HEK293 (cell line): ENCODE results near the gene ERN2.
A peak's percentile ranks its signal among the peaks of the same experiment; 100 is the strongest.

Experiments used
- EGR2 ChIP-seq: fragments of 450-650 bp; formaldehyde crosslinking; IDR thresholded peaks from 2 replicates; pipeline ENCODE4 v1.5.1; 2016; ENCODE audit warnings: low read depth, missing biosample characterization, missing genetic modification characterization
- HOXD13 ChIP-seq: sonication (generic); formaldehyde crosslinking; IDR thresholded peaks from 2 replicates; pipeline ENCODE4 v1.8.0; 2022; ENCODE audit warnings: missing genetic modification reagents, borderline replicate concordance
- KLF1 ChIP-seq: fragments of 450-650 bp; formaldehyde crosslinking; IDR thresholded peaks from 2 replicates; pipeline ENCODE4 v1.5.1; 2016; ENCODE audit warnings: missing biosample characterization, missing genetic modification characterization
- OSR2 ChIP-seq: fragments of 450-650 bp; formaldehyde crosslinking; IDR thresholded peaks from 2 replicates; pipeline ENCODE4 v1.5.1; 2016; ENCODE audit warnings: missing biosample characterization, missing genetic modification characterization
- SCRT2 ChIP-seq: fragments of 450-650 bp; formaldehyde crosslinking; IDR thresholded peaks from 2 replicates; pipeline ENCODE4 v1.5.1; 2016; ENCODE audit warnings: missing biosample characterization, missing genetic modification characterization
- WT1 ChIP-seq: fragments of 450-650 bp; formaldehyde crosslinking; IDR thresholded peaks from 2 replicates; pipeline ENCODE4 v1.5.1; 2016; ENCODE audit warnings: missing biosample characterization, missing genetic modification characterization
- YY1 ChIP-seq: fragments of 450-650 bp; formaldehyde crosslinking; IDR thresholded peaks from 2 replicates; pipeline ENCODE4 v1.5.1; 2018; ENCODE audit warnings: missing biosample characterization, missing genetic modification characterization
- YY2 ChIP-seq: fragments of 450-650 bp; formaldehyde crosslinking; IDR thresholded peaks from 2 replicates; pipeline ENCODE4 v1.5.1; 2016; ENCODE audit warnings: missing biosample characterization, missing genetic modification characterization
- ZNF121 ChIP-seq: fragments of 450-650 bp; formaldehyde crosslinking; IDR thresholded peaks from 2 replicates; pipeline ENCODE4 v1.5.1; 2016; ENCODE audit warnings: missing biosample characterization, missing genetic modification characterization
- ZNF350 ChIP-seq: fragments of 450-650 bp; formaldehyde crosslinking; IDR thresholded peaks from 2 replicates; pipeline ENCODE4 v1.5.0; 2017; ENCODE audit warnings: missing biosample characterization, mild to moderate bottlenecking, missing genetic modification characterization
- ZNF394 ChIP-seq: fragments of 450-650 bp; formaldehyde crosslinking; IDR thresholded peaks from 2 replicates; pipeline ENCODE4 v1.5.1; 2016; ENCODE audit warnings: missing biosample characterization, missing genetic modification characterization, mild to moderate bottlenecking, moderate library complexity, borderline replicate concordance
- ZNF521 ChIP-seq: fragments of 450-650 bp; formaldehyde crosslinking; IDR thresholded peaks from 2 replicates; pipeline ENCODE4 v1.5.1; 2017; ENCODE audit warnings: missing biosample characterization, mild to moderate bottlenecking, missing genetic modification characterization
- ZNF529 ChIP-seq: fragments of 450-650 bp; formaldehyde crosslinking; IDR thresholded peaks from 2 replicates; pipeline ENCODE4 v1.5.1; 2017; ENCODE audit warnings: missing genetic modification characterization, missing biosample characterization; ENCODE audit not compliant: insufficient replicate concordance
- ZNF561 ChIP-seq: fragments of 450-650 bp; IDR thresholded peaks from 2 replicates; pipeline ENCODE4 v1.5.1; 2018; ENCODE audit warnings: missing biosample characterization, missing genetic modification characterization, borderline replicate concordance
- ZNF785 ChIP-seq: fragments of 450-650 bp; formaldehyde crosslinking; IDR thresholded peaks from 2 replicates; pipeline ENCODE4 v1.5.1; 2016; ENCODE audit warnings: missing biosample characterization, missing genetic modification characterization
- ZNF791 ChIP-seq: fragments of 450-650 bp; formaldehyde crosslinking; IDR thresholded peaks from 2 replicates; pipeline ENCODE4 v1.5.1; 2016; ENCODE audit warnings: missing biosample characterization, missing genetic modification characterization
- TF ChIP-seq, protein P1 (sequence below): fragments of 450-650 bp; formaldehyde crosslinking; IDR thresholded peaks from 2 replicates; pipeline ENCODE4 v1.5.1; 2016; ENCODE audit warnings: missing biosample characterization, missing genetic modification characterization
- TF ChIP-seq, protein P2 (sequence below): IDR thresholded peaks from 2 replicates; pipeline ENCODE4 v1.6.1; 2011; ENCODE audit warnings: mild to moderate bottlenecking, low read depth, low read length, borderline replicate concordance
- TF ChIP-seq, protein P3 (sequence below): fragments of 450-650 bp; formaldehyde crosslinking; IDR thresholded peaks from 2 replicates; pipeline ENCODE4; 2016; ENCODE audit warnings: missing biosample characterization, missing genetic modification characterization
- TF ChIP-seq, protein P4 (sequence below): fragments of 450-650 bp; formaldehyde crosslinking; IDR thresholded peaks from 2 replicates; pipeline ENCODE4 v1.5.1; 2016; ENCODE audit warnings: missing biosample characterization, missing genetic modification characterization
- TF ChIP-seq, protein P5 (sequence below): fragments of 450-650 bp; formaldehyde crosslinking; IDR thresholded peaks from 2 replicates; pipeline ENCODE4 v1.5.1; 2016; ENCODE audit warnings: missing biosample characterization, missing genetic modification characterization

ERN2 gene

DNA sequence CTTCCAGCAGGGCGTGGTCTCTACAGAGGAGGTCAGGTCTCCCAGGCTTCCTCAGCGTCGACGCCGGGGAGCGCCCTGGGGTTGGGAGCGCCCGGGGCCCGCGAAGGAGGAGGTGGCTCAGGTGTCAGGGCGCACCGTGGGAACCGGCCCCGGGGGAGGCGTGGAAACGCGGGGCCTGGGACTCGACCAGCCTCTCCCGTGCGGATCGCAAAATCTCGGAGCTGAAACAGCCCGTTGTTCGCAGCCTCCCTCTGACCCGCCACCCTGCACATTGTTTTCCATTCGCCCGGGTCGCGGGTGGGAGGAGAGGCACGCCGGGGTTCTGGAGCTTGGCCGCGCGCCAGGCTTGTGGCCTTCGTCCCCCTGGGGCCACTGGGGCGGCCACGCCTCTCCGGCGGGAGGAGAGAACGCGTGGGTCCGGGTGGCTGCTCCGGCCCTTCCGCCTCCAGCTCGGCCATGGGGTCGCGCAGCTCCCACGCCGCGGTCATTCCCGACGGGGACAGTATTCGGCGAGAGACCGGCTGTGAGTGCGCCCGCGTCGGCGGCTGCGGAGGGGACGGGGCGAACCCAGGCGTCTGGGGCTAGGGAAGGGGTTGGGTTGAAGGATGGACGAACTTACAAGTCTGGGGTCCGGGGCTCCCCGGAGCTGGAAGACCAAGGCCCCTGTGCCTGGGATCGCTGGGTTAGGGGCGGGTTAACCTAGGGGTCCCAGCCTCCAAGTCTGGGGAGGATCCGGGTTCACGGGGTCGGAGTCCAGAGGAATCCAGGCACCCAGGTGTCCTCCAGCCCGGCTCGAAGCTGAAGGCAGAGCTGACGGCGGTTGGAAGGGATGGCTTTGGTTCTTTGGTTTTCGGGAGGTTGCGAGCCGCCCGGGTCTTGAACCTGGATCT lies 41.8 kb upstream of the ERN2 start, which contains the start of gene CHP2 (continued):
- TF ChIP-seq, protein P1, sequence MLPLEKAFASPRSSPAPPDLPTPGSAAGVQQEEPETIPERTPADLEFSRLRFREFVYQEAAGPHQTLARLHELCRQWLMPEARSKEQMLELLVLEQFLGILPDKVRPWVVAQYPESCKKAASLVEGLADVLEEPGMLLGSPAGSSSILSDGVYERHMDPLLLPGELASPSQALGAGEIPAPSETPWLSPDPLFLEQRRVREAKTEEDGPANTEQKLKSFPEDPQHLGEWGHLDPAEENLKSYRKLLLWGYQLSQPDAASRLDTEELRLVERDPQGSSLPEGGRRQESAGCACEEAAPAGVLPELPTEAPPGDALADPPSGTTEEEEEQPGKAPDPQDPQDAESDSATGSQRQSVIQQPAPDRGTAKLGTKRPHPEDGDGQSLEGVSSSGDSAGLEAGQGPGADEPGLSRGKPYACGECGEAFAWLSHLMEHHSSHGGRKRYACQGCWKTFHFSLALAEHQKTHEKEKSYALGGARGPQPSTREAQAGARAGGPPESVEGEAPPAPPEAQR: no peak
- TF ChIP-seq YY1 (tag by site-specific recombination) (no peak), ZNF121 (no peak), YY2 (tag by site-specific recombination) (no peak), WT1 (tag by site-specific recombination) (no peak; the same call in 1 of the 2 replicates), HOXD13 (CRISPR knock-in tag) (no peak), ZNF791 (no peak), ZNF394 (no peak), ZNF521 (no peak), ZNF561 (tag by site-specific recombination) (peak; percentile 45; the same call in 1 of the 2 replicates), OSR2 (tag by site-specific recombination) (no peak), ZNF529 (no peak), KLF1 (tag by site-specific recombination) (peak; percentile 90), EGR2 (tag by site-specific recombination) (peak; percentile 78), SCRT2 (tag by site-specific recombination) (no peak), ZNF350 (tag by site-specific recombination) (no peak), ZNF785 (tag by site-specific recombination) (no peak)
- TF ChIP-seq, protein P2, sequence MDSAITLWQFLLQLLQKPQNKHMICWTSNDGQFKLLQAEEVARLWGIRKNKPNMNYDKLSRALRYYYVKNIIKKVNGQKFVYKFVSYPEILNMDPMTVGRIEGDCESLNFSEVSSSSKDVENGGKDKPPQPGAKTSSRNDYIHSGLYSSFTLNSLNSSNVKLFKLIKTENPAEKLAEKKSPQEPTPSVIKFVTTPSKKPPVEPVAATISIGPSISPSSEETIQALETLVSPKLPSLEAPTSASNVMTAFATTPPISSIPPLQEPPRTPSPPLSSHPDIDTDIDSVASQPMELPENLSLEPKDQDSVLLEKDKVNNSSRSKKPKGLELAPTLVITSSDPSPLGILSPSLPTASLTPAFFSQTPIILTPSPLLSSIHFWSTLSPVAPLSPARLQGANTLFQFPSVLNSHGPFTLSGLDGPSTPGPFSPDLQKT: no peak
- TF ChIP-seq, protein P3, sequence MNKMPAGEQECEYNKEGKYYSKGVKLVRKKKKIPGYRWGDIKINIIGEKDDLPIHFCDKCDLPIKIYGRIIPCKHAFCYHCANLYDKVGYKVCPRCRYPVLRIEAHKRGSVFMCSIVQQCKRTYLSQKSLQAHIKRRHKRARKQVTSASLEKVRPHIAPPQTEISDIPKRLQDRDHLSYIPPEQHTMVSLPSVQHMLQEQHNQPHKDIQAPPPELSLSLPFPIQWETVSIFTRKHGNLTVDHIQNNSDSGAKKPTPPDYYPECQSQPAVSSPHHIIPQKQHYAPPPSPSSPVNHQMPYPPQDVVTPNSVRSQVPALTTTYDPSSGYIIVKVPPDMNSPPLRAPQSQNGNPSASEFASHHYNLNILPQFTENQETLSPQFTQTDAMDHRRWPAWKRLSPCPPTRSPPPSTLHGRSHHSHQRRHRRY (tag by site-specific recombination): no peak
- TF ChIP-seq, protein P4, sequence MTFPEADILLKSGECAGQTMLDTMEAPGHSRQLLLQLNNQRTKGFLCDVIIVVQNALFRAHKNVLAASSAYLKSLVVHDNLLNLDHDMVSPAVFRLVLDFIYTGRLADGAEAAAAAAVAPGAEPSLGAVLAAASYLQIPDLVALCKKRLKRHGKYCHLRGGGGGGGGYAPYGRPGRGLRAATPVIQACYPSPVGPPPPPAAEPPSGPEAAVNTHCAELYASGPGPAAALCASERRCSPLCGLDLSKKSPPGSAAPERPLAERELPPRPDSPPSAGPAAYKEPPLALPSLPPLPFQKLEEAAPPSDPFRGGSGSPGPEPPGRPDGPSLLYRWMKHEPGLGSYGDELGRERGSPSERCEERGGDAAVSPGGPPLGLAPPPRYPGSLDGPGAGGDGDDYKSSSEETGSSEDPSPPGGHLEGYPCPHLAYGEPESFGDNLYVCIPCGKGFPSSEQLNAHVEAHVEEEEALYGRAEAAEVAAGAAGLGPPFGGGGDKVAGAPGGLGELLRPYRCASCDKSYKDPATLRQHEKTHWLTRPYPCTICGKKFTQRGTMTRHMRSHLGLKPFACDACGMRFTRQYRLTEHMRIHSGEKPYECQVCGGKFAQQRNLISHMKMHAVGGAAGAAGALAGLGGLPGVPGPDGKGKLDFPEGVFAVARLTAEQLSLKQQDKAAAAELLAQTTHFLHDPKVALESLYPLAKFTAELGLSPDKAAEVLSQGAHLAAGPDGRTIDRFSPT: no peak
- TF ChIP-seq, protein P5, sequence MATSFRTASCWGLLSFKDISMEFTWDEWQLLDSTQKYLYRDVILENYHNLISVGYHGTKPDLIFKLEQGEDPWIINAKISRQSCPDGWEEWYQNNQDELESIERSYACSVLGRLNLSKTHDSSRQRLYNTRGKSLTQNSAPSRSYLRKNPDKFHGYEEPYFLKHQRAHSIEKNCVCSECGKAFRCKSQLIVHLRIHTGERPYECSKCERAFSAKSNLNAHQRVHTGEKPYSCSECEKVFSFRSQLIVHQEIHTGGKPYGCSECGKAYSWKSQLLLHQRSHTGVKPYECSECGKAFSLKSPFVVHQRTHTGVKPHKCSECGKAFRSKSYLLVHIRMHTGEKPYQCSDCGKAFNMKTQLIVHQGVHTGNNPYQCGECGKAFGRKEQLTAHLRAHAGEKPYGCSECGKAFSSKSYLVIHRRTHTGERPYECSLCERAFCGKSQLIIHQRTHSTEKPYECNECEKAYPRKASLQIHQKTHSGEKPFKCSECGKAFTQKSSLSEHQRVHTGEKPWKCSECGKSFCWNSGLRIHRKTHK (tag by site-specific recombination): no peak
